Mammary epithelial cell (primary cell): ENCODE results near the gene PLOD2.

Source experiments
- CTCF ChIP-seq, 2 donors: IDR thresholded peaks in 1 of 2; conservative IDR thresholded peaks in 1 of 2; 2 replicates each; pipeline ENCODE4 v1.5.1; 2011 to 2012; ENCODE audit warnings: inconsistent platforms in 2 of 2, low read length in 2 of 2, mild to moderate bottlenecking in 2 of 2, control low read depth in 1 of 2, low read depth in 1 of 2; ENCODE audit not compliant: insufficient read depth in 1 of 2; ENCODE audit errors: extremely low read depth in 1 of 2
- EZH2 ChIP-seq: IDR thresholded peaks from 2 replicates; pipeline ENCODE4 v1.6.1; 2012; ENCODE audit warnings: low read length, inconsistent platforms, borderline replicate concordance

DNA sequence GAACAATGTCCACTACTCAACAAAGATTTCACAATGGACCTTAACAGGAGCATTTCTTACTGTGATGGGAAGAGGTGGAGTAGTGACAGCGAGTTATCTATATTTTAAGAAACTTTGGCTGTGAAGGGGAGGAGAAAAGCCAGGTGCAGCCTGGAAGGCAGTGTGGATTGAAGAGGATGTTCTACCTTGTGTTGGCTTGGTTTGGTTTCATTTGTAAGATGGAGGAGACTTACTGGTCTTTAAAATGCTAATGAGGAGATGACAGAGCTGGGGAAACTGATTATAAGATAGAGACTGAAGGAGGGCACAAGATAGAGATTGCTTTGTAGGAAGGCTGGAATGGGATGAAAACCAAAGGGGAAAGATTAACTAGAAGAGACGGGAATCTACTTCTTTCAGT is 59.4 kb downstream of the PLOD2 start:
- no peak for TF ChIP-seq CTCF (conservative IDR thresholded peaks at IDR 0.05 in 1 of 2, IDR thresholded peaks at IDR 0.05 in 1 of 2; ENCODE audit: extremely low read depth in 1 of 2, insufficient read depth in 1 of 2, low read depth in 1 of 2, low read length in 2 of 2)
- TF ChIP-seq EZH2 = no peak
